NCI-H2196 (cell line): ENCODE results near the gene SELPLG.
A peak's percentile ranks its signal among the peaks of the same experiment; 100 is the strongest.
"Not testable (repeated sequence)": the region's sequence is repeated elsewhere in the genome, so short reads cannot be mapped to it uniquely, and the experiment has no call there.

Experiments
- DNase-seq: peaks from one replicate; lab custom pipeline; 2025; ENCODE audit not compliant: unreplicated experiment; lab: John Stamatoyannopoulos, UW

The SELPLG gene, protein sequence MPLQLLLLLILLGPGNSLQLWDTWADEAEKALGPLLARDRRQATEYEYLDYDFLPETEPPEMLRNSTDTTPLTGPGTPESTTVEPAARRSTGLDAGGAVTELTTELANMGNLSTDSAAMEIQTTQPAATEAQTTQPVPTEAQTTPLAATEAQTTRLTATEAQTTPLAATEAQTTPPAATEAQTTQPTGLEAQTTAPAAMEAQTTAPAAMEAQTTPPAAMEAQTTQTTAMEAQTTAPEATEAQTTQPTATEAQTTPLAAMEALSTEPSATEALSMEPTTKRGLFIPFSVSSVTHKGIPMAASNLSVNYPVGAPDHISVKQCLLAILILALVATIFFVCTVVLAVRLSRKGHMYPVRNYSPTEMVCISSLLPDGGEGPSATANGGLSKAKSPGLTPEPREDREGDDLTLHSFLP

DNA sequence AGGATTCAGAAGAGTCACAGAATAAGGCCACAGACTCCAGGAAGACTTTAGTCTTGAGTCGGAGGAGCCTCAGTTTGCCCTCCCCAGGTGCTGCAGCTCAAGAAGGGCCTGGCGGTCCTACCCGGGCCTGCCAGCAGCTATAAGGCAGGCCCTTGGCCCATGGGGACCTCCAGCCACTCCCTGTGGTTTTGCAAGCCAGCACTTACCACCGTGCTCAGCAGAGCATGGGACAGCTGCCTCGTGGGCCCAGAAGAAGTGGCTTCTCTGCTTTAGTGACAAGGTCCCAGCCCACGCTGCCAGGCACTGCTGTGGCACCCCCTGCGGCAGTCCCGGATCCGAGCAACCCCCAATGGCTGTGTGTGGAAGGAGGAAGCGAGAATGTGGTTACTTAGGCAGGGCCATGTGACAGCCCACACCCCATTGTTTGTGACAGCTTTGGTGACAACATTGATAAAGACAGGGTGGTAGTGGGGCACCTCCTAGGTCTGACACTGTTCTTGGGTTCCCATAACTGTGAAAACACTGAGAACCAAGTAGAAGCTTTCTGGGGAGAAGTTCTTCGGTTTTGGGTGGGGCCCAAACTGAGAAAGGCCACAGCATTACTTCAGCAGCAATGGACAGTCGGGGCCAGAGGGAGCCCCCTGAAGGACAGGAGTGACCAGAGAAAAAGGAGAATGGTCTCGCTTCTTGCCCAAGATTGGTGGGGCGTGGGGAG, at the start of gene SELPLG:
Gene SELPLG, minus strand, starts transcription at position 361 of the 715 bp plus-strand sequence. CDS start 9,587 bp downstream, outside the sequence.
- no peak for DNase-seq

GRCh38 chr12:108681317-108681716, 47.6 kb upstream of the SELPLG start:
- no peak for DNase-seq

- DNase-seq: no peak
Observed at GRCh38 chr12:108679106-108679681, 45.5 kb upstream of the SELPLG start.

DNA sequence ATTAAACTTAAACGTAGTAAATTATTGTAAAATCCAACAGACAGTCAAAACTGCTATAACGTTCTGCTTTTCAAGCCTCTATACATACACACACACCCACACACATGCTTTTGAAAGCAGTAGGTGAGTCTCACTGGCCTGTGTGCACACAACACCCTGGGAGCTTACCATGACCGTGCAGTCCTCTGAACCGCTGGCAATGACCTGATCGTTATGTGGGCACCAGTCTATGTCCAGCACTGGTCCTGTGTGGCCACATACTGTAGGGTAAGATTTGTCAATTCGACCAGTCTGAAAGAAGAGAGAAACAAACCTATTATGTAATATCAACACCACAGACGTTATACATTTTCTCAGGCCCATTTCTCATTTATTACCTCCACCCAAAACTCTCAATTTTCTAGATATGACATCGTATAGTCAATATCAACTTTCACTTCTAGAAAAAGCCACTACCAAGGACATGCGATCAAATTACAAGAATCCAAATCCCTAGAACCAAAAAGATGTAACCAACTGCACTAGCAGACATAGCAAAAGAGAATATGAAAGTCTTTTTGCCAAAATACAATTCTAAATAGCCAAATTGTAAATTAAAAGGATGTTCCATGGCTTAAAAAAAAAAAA, 44.5 kb upstream of the SELPLG start:
- no peak for DNase-seq

DNA sequence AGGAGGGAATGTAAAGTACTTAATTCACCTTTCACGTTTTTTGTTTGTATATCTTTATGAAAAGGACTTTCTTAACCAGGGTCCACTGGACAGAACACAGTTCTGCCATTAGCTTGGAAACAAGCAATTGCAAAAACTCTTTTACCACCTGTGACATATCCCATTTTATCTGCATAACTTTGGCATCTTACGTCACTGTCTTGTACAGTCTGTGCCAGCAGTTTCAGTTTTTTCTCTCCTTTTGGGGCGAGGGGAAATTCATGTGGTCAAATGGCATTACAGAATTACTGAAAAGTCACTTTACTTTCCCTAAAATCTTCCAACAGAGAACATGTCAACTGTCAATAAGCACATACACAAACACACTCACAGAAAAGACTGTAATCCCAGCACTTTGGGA, 43.7 kb upstream of the SELPLG start:
- DNase-seq: no peak

GRCh38 chr12:108676707-108677106, 43.0 kb upstream of the SELPLG start:
- DNase-seq: no peak

GRCh38 chr12:108675792-108676191, 42.1 kb upstream of the SELPLG start:
- no peak for DNase-seq

GRCh38 chr12:108672054-108672453, 38.4 kb upstream of the SELPLG start:
- no peak for DNase-seq

GRCh38 chr12:108671110-108671509, 37.4 kb upstream of the SELPLG start:
- DNase-seq: no peak

DNA sequence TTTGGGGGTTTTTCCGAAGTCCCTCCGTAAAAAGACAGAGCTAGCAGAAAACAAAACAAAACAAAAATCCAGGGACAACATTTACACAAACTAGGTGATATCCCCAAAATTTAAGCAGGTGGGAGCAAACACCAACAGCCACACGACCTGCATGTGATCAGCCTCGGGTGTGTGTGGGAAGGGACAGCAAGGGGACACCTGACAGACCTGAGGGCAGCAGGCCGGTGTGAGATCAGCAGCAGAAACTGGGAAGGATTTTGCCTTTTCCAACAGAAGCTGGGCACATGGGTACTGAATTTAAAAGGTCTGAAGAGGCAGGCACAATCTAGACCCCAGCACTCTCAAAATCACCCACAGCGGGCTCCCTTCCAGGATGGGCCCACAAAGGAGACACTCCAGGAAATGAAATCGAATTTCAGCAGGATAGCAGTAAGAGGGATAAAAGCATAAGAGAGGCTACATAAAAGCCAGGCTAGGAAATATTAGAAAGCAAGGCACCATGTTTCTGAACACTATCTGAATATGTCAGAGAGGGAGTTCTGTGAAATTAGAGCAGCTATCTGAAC, 36.5 kb upstream of the SELPLG start:
- DNase-seq: no peak

- no peak for DNase-seq
Observed at GRCh38 chr12:108668542-108668941, 34.8 kb upstream of the SELPLG start.

DNA sequence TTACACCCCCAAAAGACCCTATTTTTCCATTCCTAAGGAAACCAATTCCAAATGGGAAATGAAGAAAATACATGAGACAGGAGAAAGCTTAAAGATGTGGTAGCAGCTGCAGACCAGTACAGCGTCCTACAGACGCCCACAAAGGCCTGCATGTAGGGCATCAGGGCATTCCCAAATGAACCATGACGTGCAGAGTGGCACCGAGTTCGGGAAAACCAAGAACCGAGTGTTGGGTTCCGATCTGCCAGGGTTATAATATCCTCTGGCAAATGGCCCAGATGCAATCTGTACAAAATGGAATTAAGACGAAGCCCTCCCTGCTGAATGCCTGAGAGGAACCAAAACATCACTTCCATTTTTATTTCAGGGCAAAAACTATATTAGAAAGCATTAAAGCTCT, 34.4 kb upstream of the SELPLG start:
- DNase-seq: no peak

GRCh38 chr12:108667349-108667748, 33.7 kb upstream of the SELPLG start:
- DNase-seq: no peak

GRCh38 chr12:108666401-108666881, 32.7 kb upstream of the SELPLG start:
- no peak for DNase-seq

- no peak for DNase-seq
Observed at GRCh38 chr12:108665608-108666202, 32.0 kb upstream of the SELPLG start.

- DNase-seq: peak; percentile 89
Observed at GRCh38 chr12:108664338-108665258, 30.9 kb upstream of the SELPLG start.

DNA sequence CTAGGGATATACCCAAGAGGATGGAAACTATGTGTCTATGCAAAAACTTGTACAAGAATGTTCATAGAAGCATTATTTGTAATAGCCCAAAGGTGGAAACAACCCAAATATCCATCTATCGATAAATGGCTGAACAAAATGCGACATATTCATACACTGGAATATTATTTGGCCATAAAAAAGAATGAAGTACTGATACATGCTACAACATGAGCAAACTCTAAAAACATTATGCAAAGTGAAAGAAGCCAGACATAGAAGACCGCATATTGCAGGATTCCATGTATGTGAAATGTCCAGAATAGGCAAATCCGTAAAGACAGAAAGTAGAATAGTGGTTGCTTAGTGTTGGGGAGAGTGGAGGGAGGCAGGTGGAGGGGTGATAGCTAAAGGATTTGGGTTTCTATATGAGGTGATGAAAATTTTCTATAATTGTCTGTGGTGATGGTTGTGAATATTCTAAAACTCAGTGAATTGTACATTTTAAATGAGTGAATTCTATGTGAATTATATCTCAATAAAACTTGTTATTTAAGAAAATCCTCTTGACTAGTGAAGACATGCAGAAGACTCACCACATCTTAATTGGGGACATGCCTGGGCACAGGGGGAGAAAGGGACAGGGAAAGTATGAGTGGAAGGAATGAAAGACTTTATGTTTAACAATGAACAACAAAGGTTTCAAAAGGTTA, 29.8 kb upstream of the SELPLG start:
- DNase-seq: no peak

DNA sequence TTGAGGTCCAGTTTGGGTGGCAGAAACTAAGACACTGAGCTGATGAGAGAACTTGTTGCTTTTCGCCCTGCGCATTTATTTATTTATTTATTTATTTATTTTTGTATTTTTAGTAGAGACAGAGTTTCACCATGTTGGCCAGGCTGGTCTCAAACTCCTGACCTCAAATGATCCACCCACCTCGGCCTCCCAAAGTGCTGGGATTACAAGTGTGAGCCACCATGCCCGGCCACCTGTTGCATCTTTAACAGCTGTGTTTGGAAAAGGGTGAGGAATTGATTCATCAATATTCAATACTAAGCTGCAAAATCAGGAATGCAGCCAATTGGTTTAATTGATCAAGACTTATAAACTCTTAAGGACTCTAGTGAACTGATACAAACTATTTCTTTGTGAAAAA, 24.4 kb upstream of the SELPLG start:
- DNase-seq: not testable (repeated sequence)

GRCh38 chr12:108657130-108657745, 23.5 kb upstream of the SELPLG start:
- peak; percentile 26 for DNase-seq
